Tibial nerve (tissue), 3 donors: ENCODE results near the gene DESI2.

Experiments
- CTCF ChIP-seq, 5 experiments: fragments of 200-600 bp in 3 of 5; fragments of 450-650 bp in 2 of 5; sonication (generic) in 3 of 5; IDR thresholded peaks; one replicate each; pipeline ENCODE4 v1.5.1; 2016 to 2019; ENCODE audit warnings: antibody characterized with exemption in 5 of 5, mild to moderate bottlenecking in 3 of 5, moderate library complexity in 2 of 5
- POLR2A ChIP-seq, 2 donors: fragments of 450-650 bp; IDR thresholded peaks; one replicate each; pipeline ENCODE4 v1.6.1; 2017; ENCODE audit warnings: antibody characterized with exemption in 2 of 2, mild to moderate bottlenecking in 2 of 2, moderate library complexity in 2 of 2

- TF ChIP-seq CTCF (IDR thresholded peaks at IDR 0.05) (no peak), POLR2A (IDR thresholded peaks at IDR 0.05) (no peak)
These were observed 46.8 kb downstream of the DESI2 start for GRCh38 chr1:244699741-244700140.
